Fibroblast of lung (primary cell): ENCODE data around the gene PTPN5. TPM values are rescaled to one million over a fixed set of nuclear protein-coding genes. Genes with fewer than 3 reads are reported as not detected.
A peak's percentile ranks its signal among the peaks of the same experiment; 100 is the strongest.

ENCODE experiments used
- DNase-seq, 2 donors: peaks; one replicate each; pipeline versions ENCODE4 v3.0.0 to v3.0.0-alpha.2; 2010; ENCODE audit warnings: low read depth in 2 of 2
- H2AFZ ChIP-seq: 2 replicates; pipeline ENCODE4 v1.5.1; 2012; ENCODE audit warnings: low read length, control low read depth, inconsistent platforms
- H3K27ac ChIP-seq: 2 replicates; pipeline ENCODE4 v1.5.1; 2011; ENCODE audit warnings: low read length, control low read depth; ENCODE audit not compliant: insufficient read depth
- H3K27me3 ChIP-seq: 2 replicates; pipeline ENCODE4 v1.5.1; 2011; ENCODE audit warnings: mild to moderate bottlenecking, low read length; ENCODE audit not compliant: control insufficient read depth, insufficient read depth
- H3K36me3 ChIP-seq: 2 replicates; pipeline ENCODE4 v1.5.1; 2011; ENCODE audit warnings: low read length; ENCODE audit not compliant: control insufficient read depth, insufficient read depth
- H3K4me1 ChIP-seq: 2 replicates; pipeline ENCODE4 v1.5.1; 2011; ENCODE audit warnings: low read length; ENCODE audit not compliant: control insufficient read depth, insufficient read depth; ENCODE audit errors: extremely low read depth
- H3K4me2 ChIP-seq: 2 replicates; pipeline ENCODE4 v1.5.1; 2011; ENCODE audit warnings: low read length, control low read depth; ENCODE audit not compliant: insufficient read depth; ENCODE audit errors: extremely low read depth
- H3K4me3 ChIP-seq, 4 experiments: fragments of 200-600 bp in 1 of 4; sonication (generic) in 1 of 4; replicated peaks in 1 of 4; 2 replicates each; pipeline ENCODE4 v1.5.1; 2011 to 2016; ENCODE audit warnings: low read length in 4 of 4, low read depth in 3 of 4, mild to moderate bottlenecking in 3 of 4, control low read depth in 2 of 4, inconsistent platforms in 1 of 4, mixed read lengths in 1 of 4; ENCODE audit not compliant: insufficient read depth in 1 of 4; ENCODE audit errors: control extremely low read depth in 1 of 4
- H3K79me2 ChIP-seq: 2 replicates; pipeline ENCODE4 v1.5.1; 2012; ENCODE audit warnings: mild to moderate bottlenecking, low read length, inconsistent platforms; ENCODE audit not compliant: control insufficient read depth, insufficient read depth
- H3K9ac ChIP-seq: 2 replicates; pipeline ENCODE4 v1.5.1; 2011; ENCODE audit warnings: mild to moderate bottlenecking, low read length, control low read depth; ENCODE audit not compliant: insufficient read depth
- H3K9me3 ChIP-seq: 2 replicates; pipeline ENCODE4 v1.5.1; 2012; ENCODE audit warnings: low read depth, low read length; ENCODE audit not compliant: control insufficient read depth, insufficient read depth
- H4K20me1 ChIP-seq: 2 replicates; pipeline ENCODE4 v1.5.1; 2011; ENCODE audit warnings: low read length; ENCODE audit not compliant: control insufficient read depth, insufficient read depth; ENCODE audit errors: extremely low read depth
- EZH2 ChIP-seq: IDR thresholded peaks from 2 replicates; pipeline ENCODE4 v1.5.1; 2012; ENCODE audit warnings: low read length, control low read depth, mild to moderate bottlenecking; ENCODE audit errors: missing control alignments
- polyA plus RNA-seq, 2 donors: library from polyadenylated mRNA; depleted of rRNA in 1 of 2; stranded (reverse) in 1 of 2; unstranded in 1 of 2; fragments of >200 nt; gene quantifications; 2 replicates each; pipeline ENCODE4 v1.2.1, GENCODE V29; 2011 to 2012; ENCODE audit warnings: missing spikeins in 1 of 2
- total RNA-seq: library from RNA; depleted of rRNA; stranded (reverse); fragments of >200 nt; gene quantifications from 2 replicates; pipeline ENCODE4 v1.2.1, GENCODE V29; 2014
- TF ChIP-seq, protein P1 (sequence below), 2 donors: IDR thresholded peaks in 1 of 2; conservative IDR thresholded peaks in 1 of 2; 1 replicate in 1 of 2; 2 replicates in 1 of 2; pipeline ENCODE4 v1.5.1; 2011 to 2012; ENCODE audit warnings: low read length in 2 of 2, control low read depth in 1 of 2, inconsistent platforms in 1 of 2, low read depth in 1 of 2, mild to moderate bottlenecking in 1 of 2

Gene PTPN5
- total and polyA plus RNA-seq, 2 donors (not counting 1 experiment from before 2014, with no cell fraction given): not detected

DNA sequence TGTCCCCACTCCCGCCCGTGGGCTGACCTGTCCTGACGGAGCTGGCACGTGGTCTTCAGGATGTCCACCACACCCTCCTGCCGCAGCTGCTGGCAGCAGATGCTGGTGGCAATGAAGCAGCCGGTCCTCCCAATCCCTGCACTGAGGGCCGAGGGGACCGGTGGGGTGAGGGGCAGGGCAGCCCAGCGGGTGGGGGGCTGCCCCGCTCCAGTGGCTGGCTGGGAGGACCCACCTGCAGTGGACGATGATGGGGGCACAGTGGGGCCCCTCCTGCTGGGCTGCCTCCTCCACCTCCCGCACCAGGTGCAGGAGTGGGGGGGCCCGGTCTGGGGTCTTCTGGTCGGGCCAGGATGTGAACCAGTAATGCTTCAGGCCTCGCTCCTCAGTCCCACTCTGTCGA lies 62.2 kb downstream of the PTPN5 start:
- no peak overlapping the region for H3K4me2 ChIP-seq
- H3K9ac ChIP-seq: no peak overlapping the region
- TF ChIP-seq, protein P1, sequence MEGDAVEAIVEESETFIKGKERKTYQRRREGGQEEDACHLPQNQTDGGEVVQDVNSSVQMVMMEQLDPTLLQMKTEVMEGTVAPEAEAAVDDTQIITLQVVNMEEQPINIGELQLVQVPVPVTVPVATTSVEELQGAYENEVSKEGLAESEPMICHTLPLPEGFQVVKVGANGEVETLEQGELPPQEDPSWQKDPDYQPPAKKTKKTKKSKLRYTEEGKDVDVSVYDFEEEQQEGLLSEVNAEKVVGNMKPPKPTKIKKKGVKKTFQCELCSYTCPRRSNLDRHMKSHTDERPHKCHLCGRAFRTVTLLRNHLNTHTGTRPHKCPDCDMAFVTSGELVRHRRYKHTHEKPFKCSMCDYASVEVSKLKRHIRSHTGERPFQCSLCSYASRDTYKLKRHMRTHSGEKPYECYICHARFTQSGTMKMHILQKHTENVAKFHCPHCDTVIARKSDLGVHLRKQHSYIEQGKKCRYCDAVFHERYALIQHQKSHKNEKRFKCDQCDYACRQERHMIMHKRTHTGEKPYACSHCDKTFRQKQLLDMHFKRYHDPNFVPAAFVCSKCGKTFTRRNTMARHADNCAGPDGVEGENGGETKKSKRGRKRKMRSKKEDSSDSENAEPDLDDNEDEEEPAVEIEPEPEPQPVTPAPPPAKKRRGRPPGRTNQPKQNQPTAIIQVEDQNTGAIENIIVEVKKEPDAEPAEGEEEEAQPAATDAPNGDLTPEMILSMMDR (conservative IDR thresholded peaks at IDR 0.05 in 1 of 2, IDR thresholded peaks at IDR 0.05 in 1 of 2; ENCODE audit: low read depth in 1 of 2, low read length in 2 of 2): no peak
- TF ChIP-seq EZH2: no peak
- no peaks in the 10 kb centered on the region for H3K36me3 ChIP-seq
- no peak overlapping the region for H3K27ac ChIP-seq
- no peaks in the 10 kb centered on the region for H3K9me3 ChIP-seq
- H3K4me3 ChIP-seq: no peak overlapping the region
- H3K79me2 ChIP-seq: no peaks in the 10 kb centered on the region
- DNase-seq: no peak
- H3K27me3 ChIP-seq: no peaks in the 10 kb centered on the region
- no peaks in the 10 kb centered on the region for H4K20me1 ChIP-seq
- H3K4me1 ChIP-seq: no peaks in the 10 kb centered on the region
- H2AFZ ChIP-seq: no peak overlapping the region

DNA sequence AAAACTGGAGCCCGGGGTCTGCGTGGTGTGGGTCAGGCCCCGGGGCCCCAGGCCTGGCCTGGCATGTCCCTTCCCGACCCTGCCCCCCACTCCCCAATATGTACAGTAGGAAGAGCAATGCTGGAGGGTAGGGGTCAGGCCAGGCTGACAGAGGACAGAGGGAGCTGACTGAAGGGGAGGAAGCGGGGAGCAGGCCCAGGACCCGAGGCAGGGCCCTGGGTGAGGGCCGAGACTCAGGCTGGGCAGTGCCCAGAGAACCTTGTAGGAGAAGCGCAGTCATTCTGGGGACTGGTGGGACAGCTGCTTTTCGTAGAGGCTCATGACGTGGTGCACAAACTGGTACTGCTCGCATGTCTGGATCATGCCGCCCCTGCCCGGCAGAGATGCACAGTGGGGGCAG lies 62.9 kb downstream of the PTPN5 start:
- no peak overlapping the region for H2AFZ ChIP-seq
- DNase-seq: no peak
- H3K4me2 ChIP-seq: no peak overlapping the region
- no peak for TF ChIP-seq EZH2
- TF ChIP-seq, protein P1 (conservative IDR thresholded peaks at IDR 0.05 in 1 of 2, IDR thresholded peaks at IDR 0.05 in 1 of 2; ENCODE audit: low read depth in 1 of 2, low read length in 2 of 2): no peak
- H3K27ac ChIP-seq: no peak overlapping the region
- H3K79me2 ChIP-seq: no peaks in the 10 kb centered on the region
- H3K4me1 ChIP-seq: no peaks in the 10 kb centered on the region
- no peak overlapping the region for H3K4me3 ChIP-seq
- no peaks in the 10 kb centered on the region for H3K9me3 ChIP-seq
- H3K9ac ChIP-seq: no peak overlapping the region
- H4K20me1 ChIP-seq: no peaks in the 10 kb centered on the region
- H3K27me3 ChIP-seq: no peaks in the 10 kb centered on the region
- no peaks in the 10 kb centered on the region for H3K36me3 ChIP-seq

DNA sequence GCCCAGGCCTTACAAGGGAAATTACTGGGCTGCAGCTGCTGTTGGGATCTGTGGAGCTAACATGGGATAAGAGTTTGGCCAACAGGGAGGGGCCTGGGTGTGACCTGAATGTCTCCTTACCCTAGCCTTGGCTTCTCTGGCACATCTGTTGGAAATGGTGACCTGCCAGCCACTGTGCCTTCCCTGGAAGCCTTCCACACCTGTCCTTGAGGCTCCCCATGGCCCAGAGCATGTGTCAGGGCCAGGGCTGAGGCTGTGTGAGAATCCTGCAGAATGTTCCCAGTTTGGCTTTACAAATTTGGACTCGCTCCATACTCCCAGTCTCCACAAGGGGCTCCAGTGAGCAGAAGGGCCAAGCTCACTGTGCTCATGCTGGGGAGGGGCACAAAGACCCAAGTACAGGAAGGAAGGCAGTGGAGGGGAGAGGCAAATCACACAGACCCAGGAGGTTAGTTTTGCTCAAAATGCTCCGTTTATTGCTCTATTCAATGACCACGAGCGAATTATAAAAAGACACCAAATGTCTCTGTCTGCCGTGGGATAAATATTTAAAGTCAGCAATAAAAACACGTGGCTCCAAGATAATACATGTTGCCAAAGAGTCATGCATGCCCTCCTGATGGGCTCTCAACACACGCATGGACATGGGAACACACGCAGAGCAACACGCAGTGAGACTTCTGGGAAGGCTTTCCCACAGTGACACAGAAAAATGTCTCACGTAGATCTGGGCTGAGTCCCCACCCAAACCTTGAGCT lies 63.9 kb downstream of the PTPN5 start:
- TF ChIP-seq, protein P1 (conservative IDR thresholded peaks at IDR 0.05 in 1 of 2, IDR thresholded peaks at IDR 0.05 in 1 of 2; ENCODE audit: low read depth in 1 of 2, low read length in 2 of 2): peak; percentile 68 to 92
- TF ChIP-seq EZH2: no peak
- DNase-seq: peak in 1 of 2 donors; percentile 8

More for the DNA sequence above, 63.9 kb downstream of the PTPN5 start:
- Histone ChIP-seq H3K4me2 (no peak overlapping the region), H3K27ac (no peak overlapping the region), H4K20me1 (no peaks in the 10 kb centered on the region), H3K27me3 (no peaks in the 10 kb centered on the region), H2AFZ (no peak overlapping the region), H3K79me2 (no peaks in the 10 kb centered on the region), H3K36me3 (no peaks in the 10 kb centered on the region), H3K9me3 (no peaks in the 10 kb centered on the region), H3K4me3 (no peak overlapping the region), H3K9ac (no peak overlapping the region), H3K4me1 (no peaks in the 10 kb centered on the region)
